Cardiac muscle cell (in vitro differentiated cells and primary cell): ENCODE data around the gene UBQLN4. TPM values are rescaled to one million over a fixed set of nuclear protein-coding genes. Genes with fewer than 3 reads are reported as not detected.

ENCODE experiments used
- DNase-seq, 2 donors: peaks; one replicate each; pipeline versions ENCODE4 v3.0.0 to v3.0.0-alpha.2; 2010 to 2017; ENCODE audit warnings: low read depth in 1 of 2, low spot score in 1 of 2
- H3K27ac ChIP-seq: fragments of 200-600 bp; sonication (generic); 2 replicates; pipeline ENCODE4 v1.5.1; 2016
- H3K27me3 ChIP-seq: fragments of 200-600 bp; sonication (generic); 2 replicates; pipeline ENCODE4 v1.6.0; 2016; ENCODE audit warnings: control low read depth
- H3K36me3 ChIP-seq: fragments of 200-600 bp; sonication (generic); 2 replicates; pipeline ENCODE4 v1.5.1; 2016; ENCODE audit warnings: control low read depth
- H3K4me1 ChIP-seq: fragments of 200-600 bp; sonication (generic); 2 replicates; pipeline ENCODE4 v1.8.1; 2017; ENCODE audit warnings: low read depth, mild to moderate bottlenecking, mixed run types
- H3K4me3 ChIP-seq: fragments of 200-600 bp; sonication (generic); 2 replicates; pipeline ENCODE4 v1.5.1; 2016; ENCODE audit warnings: mild to moderate bottlenecking
- H3K9me3 ChIP-seq: fragments of 200-600 bp; sonication (generic); 2 replicates; pipeline ENCODE4 v1.5.1; 2017; ENCODE audit warnings: low read depth, mild to moderate bottlenecking, control low read depth
- polyA plus RNA-seq: library from polyadenylated mRNA; unstranded; fragments of >200 nt; fragmentation: Nextera tagmentation; extraction: Ambion mirVana; gene quantifications from 2 replicates; pipeline ENCODE4 v1.2.1, GENCODE V29; 2016
- total RNA-seq: library from RNA; depleted of rRNA; stranded (reverse); fragments of >200 nt; gene quantifications from 2 replicates; pipeline ENCODE4 v1.2.3, GENCODE V29; 2016
- TF ChIP-seq, protein P1 (sequence below): IDR thresholded peaks from 2 replicates; pipeline ENCODE4 v1.5.1; 2012; ENCODE audit warnings: low read depth, mild to moderate bottlenecking, low read length

UBQLN4 gene
- total and polyA plus RNA-seq, 2 experiments from 2014 or later = 29.2 to 51.0 TPM

DNA sequence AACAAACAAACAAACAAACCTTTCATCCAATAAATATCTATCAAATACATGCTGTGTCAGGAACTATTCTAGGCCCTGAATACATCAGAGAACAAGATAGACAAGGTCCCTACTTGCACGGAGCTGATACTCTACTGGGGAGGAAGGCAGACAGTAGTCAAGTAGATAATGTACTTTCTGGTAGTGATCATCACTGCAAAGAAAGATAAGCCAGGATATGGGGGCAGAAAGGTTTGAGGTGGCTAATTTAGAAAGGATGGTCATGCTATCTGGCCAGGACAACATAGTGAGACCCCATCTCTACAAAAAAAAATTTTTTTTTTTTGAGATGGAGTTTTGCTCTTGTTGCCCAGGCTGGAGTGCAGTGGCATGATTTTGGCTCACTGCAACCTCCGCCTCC, 38.0 kb upstream of the UBQLN4 start:
- Histone ChIP-seq H3K27me3 (no peaks in the 10 kb centered on the region), H3K4me3 (no peak overlapping the region), H3K36me3 (peaks cover 5% of the 10 kb centered on the region), H3K9me3 (no peaks in the 10 kb centered on the region), H3K4me1 (peaks cover 15% of the 10 kb centered on the region), H3K27ac (no peak overlapping the region)
- TF ChIP-seq, protein P1, sequence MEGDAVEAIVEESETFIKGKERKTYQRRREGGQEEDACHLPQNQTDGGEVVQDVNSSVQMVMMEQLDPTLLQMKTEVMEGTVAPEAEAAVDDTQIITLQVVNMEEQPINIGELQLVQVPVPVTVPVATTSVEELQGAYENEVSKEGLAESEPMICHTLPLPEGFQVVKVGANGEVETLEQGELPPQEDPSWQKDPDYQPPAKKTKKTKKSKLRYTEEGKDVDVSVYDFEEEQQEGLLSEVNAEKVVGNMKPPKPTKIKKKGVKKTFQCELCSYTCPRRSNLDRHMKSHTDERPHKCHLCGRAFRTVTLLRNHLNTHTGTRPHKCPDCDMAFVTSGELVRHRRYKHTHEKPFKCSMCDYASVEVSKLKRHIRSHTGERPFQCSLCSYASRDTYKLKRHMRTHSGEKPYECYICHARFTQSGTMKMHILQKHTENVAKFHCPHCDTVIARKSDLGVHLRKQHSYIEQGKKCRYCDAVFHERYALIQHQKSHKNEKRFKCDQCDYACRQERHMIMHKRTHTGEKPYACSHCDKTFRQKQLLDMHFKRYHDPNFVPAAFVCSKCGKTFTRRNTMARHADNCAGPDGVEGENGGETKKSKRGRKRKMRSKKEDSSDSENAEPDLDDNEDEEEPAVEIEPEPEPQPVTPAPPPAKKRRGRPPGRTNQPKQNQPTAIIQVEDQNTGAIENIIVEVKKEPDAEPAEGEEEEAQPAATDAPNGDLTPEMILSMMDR = no peak
- no peak for DNase-seq

GRCh38 chr1:156090840-156091188, 37.2 kb upstream of the UBQLN4 start:
- TF ChIP-seq, protein P1 = peak; percentile 70
- no peaks in the 10 kb centered on the region for H3K9me3 ChIP-seq
- no peak overlapping the region for H3K27ac ChIP-seq
- H3K36me3 ChIP-seq = peaks cover 5% of the 10 kb centered on the region
- H3K4me1 ChIP-seq = peaks cover 23% of the 10 kb centered on the region
- no peak overlapping the region for H3K4me3 ChIP-seq
- peak; percentile 84 to 92 for DNase-seq
- no peaks in the 10 kb centered on the region for H3K27me3 ChIP-seq

- H3K4me3 ChIP-seq = no peak overlapping the region
- DNase-seq = no peak
- TF ChIP-seq, protein P1 = no peak
- H3K9me3 ChIP-seq = no peaks in the 10 kb centered on the region
- H3K36me3 ChIP-seq = peaks cover 5% of the 10 kb centered on the region
- no peaks in the 10 kb centered on the region for H3K27me3 ChIP-seq
- peak overlapping the region; percentile 49 for H3K27ac ChIP-seq
- peaks cover 28% of the 10 kb centered on the region for H3K4me1 ChIP-seq
Observed at GRCh38 chr1:156090138-156090839, 36.7 kb upstream of the UBQLN4 start.

GRCh38 chr1:156089704-156090103, 36.1 kb upstream of the UBQLN4 start:
- H3K27ac ChIP-seq = peak overlapping the region; percentile 49
- peaks cover 32% of the 10 kb centered on the region for H3K4me1 ChIP-seq
- H3K9me3 ChIP-seq = no peaks in the 10 kb centered on the region
- H3K36me3 ChIP-seq = peaks cover 5% of the 10 kb centered on the region
- H3K4me3 ChIP-seq = no peak overlapping the region
- TF ChIP-seq, protein P1 = no peak
- no peak for DNase-seq
- no peaks in the 10 kb centered on the region for H3K27me3 ChIP-seq

- H3K36me3 ChIP-seq = no peaks in the 10 kb centered on the region
- H3K4me3 ChIP-seq = no peak overlapping the region
- peak; percentile 78 to 81 for DNase-seq
- H3K27me3 ChIP-seq = no peaks in the 10 kb centered on the region
- peak overlapping the region; percentile 92 for H3K27ac ChIP-seq
- TF ChIP-seq, protein P1 = no peak
- H3K4me1 ChIP-seq = peaks cover 42% of the 10 kb centered on the region
- no peaks in the 10 kb centered on the region for H3K9me3 ChIP-seq
Observed at GRCh38 chr1:156086256-156086662, 32.7 kb upstream of the UBQLN4 start.
